Measurements from ENCODE around the gene KRTAP4-1.

DNA sequence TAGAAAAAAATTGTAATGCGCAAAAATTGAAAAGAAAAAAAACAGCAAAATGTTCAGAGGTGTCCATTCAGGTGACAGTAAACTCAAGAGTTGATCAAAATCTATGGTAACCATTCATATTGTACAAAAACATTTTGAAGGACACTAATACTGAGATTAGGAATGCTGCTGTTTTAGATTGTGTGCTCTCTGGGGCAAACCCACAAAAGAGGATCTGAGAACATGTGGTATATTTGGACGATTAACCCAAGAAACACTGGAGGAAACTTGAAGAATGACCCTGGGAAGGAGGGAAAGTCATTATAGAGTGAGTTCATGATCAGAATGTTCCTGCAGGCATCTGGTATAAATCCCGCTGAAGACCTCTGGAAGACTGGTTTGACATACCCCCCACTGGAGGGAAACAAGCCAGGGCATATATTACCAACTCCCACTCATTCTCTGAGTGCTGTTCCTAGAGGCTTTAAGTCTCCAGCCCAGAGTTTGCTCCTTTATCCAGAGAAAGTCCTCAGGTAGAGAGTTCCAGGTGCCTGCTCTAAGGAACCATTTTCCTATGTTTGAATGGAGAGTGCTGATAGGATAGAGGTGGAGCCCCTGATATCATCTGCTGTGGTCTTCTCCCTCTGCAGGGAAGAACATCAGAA, 7.8 kb downstream of the KRTAP4-1 start:
- no peak for TF ChIP-seq POLR2A (IDR thresholded peaks at IDR 0.05)
- TF ChIP-seq CTCF (IDR thresholded peaks at IDR 0.05), result no peak
- TF ChIP-seq EP300 (IDR thresholded peaks at IDR 0.05), result no peak
